ENCODE data around the gene CDC27. TPM values are rescaled to one million over a fixed set of nuclear protein-coding genes. Genes with fewer than 3 reads are reported as not detected.
"Not testable (repeated sequence)": the region's sequence is repeated elsewhere in the genome, so short reads cannot be mapped to it uniquely, and the experiment has no call there.

CDC27 gene
- total RNA-seq, 1 donor from 2014 or later = 137 TPM

DNA sequence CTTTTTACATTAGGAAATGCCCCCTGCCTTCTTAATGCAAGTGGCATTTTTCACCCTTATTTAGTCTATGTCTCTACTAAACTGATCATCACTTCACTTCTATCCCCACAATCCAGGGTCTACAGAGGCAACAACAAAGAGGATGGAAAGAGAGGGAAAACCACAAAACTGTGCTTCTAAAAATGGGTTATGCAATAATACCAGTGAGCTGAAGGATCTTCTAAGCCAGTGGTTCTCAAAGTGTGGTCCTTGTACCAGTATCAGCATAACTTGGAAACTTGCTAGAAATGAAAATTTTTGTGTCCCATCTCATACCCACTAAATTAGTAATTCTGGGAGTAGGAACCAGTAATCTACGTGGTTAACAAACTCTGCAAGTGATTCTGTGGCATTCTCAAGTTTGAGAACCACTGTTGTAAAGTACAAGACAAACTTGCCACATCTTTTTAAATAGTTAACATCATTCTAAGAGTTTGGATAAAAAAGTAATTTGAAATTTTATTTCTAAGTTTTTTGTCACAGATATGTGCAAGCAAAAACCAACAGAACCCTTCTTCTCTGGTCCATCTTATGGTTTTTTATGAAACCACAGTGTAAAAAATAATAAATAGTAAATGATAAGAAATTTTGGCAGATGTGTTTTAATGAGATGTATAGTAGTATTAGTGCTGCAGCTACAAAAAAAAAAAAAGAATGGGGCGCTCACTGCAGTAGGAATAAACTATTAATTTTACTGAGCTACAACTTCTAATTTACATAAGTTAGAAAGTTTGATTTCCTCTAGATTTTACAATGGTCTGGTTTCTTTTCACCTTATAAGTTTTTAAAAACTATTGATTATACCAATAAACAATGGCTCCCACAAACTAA, 16.2 kb downstream of the CDC27 start:
- no peaks in the 10 kb centered on the region for H3K9me3 Mint-ChIP-seq (ENCODE audit: unreplicated experiment)
- peaks cover 96% of the 10 kb centered on the region for H3K79me2 ChIP-seq (ENCODE audit: insufficient read depth, low read length)
- H3K4me3 Mint-ChIP-seq (ENCODE audit: unreplicated experiment) = no peak overlapping the region
- no peak overlapping the region for H3K4me3 ChIP-seq (ENCODE audit: insufficient read depth, low read depth, low read length)
- no peaks in the 10 kb centered on the region for H3K9me3 ChIP-seq (ENCODE audit: insufficient read depth, low read depth, low read length)
- peak; percentile 6 for DNase-seq (ENCODE audit: low read depth)
- H3K4me2 ChIP-seq (ENCODE audit: low read length) = no peak overlapping the region
- peaks cover 76% of the 10 kb centered on the region for H4K20me1 ChIP-seq (ENCODE audit: insufficient read depth, low read length)
- no peak for FAIRE-seq
- no peaks in the 10 kb centered on the region for H3K27me3 ChIP-seq (ENCODE audit: insufficient read depth, low read length)
- peaks cover 27% of the 10 kb centered on the region for H3K36me3 ChIP-seq (ENCODE audit: insufficient read depth, low read length)
- H3K36me3 Mint-ChIP-seq (ENCODE audit: low read depth, unreplicated experiment) = peaks cover 2% of the 10 kb centered on the region
- no peaks in the 10 kb centered on the region for H3K4me1 ChIP-seq (ENCODE audit: insufficient read depth, low read length)
- no peak overlapping the region for H2AFZ ChIP-seq (ENCODE audit: low read depth, low read length)
- no peak overlapping the region for H3K9ac ChIP-seq (ENCODE audit: low read length)
- no peaks in the 10 kb centered on the region for H3K27me3 Mint-ChIP-seq (ENCODE audit: low read depth, unreplicated experiment)
- H3K4me1 Mint-ChIP-seq (ENCODE audit: low read depth, unreplicated experiment) = peaks cover 7% of the 10 kb centered on the region
- H3K27ac ChIP-seq (ENCODE audit: low read depth, low read length) = no peak overlapping the region
- no peak overlapping the region for H3K27ac Mint-ChIP-seq (ENCODE audit: unreplicated experiment)
- TF ChIP-seq, protein P1, sequence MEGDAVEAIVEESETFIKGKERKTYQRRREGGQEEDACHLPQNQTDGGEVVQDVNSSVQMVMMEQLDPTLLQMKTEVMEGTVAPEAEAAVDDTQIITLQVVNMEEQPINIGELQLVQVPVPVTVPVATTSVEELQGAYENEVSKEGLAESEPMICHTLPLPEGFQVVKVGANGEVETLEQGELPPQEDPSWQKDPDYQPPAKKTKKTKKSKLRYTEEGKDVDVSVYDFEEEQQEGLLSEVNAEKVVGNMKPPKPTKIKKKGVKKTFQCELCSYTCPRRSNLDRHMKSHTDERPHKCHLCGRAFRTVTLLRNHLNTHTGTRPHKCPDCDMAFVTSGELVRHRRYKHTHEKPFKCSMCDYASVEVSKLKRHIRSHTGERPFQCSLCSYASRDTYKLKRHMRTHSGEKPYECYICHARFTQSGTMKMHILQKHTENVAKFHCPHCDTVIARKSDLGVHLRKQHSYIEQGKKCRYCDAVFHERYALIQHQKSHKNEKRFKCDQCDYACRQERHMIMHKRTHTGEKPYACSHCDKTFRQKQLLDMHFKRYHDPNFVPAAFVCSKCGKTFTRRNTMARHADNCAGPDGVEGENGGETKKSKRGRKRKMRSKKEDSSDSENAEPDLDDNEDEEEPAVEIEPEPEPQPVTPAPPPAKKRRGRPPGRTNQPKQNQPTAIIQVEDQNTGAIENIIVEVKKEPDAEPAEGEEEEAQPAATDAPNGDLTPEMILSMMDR (IDR thresholded peaks at IDR 0.05; ENCODE audit: insufficient read depth, low read depth, low read length) = no peak
- no peak for TF ChIP-seq EZH2 (IDR thresholded peaks at IDR 0.05; ENCODE audit: insufficient read depth, low read length)

DNA sequence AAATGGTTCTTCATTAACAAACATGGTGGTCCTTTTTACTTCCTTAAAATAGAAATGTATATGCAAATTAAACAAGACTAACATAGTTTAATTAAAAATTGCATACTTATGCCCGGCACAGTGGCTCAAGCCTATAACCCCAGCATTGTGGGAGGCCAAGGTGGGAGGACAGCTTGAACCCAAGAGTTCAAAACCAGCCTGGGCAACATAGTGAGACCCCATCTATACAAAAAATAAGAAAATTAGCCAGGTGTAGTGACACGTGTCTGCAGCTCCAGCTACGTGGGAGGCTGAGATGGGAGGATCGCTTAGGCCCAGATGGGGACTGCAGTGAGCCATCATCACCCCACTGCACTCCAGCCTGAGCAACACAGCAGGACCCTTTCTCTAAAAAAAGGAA, 18.4 kb downstream of the CDC27 start:
- H3K4me2 ChIP-seq (ENCODE audit: low read length) = no peak overlapping the region
- TF ChIP-seq EZH2 (IDR thresholded peaks at IDR 0.05; ENCODE audit: insufficient read depth, low read length) = no peak
- TF ChIP-seq, protein P1 (IDR thresholded peaks at IDR 0.05; ENCODE audit: insufficient read depth, low read depth, low read length) = no peak
- no peaks in the 10 kb centered on the region for H3K9me3 ChIP-seq (ENCODE audit: insufficient read depth, low read depth, low read length)
- DNase-seq (ENCODE audit: low read depth) (no peak), FAIRE-seq (no peak)
- no peak overlapping the region for H2AFZ ChIP-seq (ENCODE audit: low read depth, low read length)
- no peaks in the 10 kb centered on the region for H3K27me3 ChIP-seq (ENCODE audit: insufficient read depth, low read length)
- no peaks in the 10 kb centered on the region for H3K27me3 Mint-ChIP-seq (ENCODE audit: low read depth, unreplicated experiment)
- no peaks in the 10 kb centered on the region for H3K9me3 Mint-ChIP-seq (ENCODE audit: unreplicated experiment)
- peaks cover 22% of the 10 kb centered on the region for H3K36me3 ChIP-seq (ENCODE audit: insufficient read depth, low read length)
- H3K4me1 Mint-ChIP-seq (ENCODE audit: low read depth, unreplicated experiment) = peaks cover 5% of the 10 kb centered on the region
- H3K79me2 ChIP-seq (ENCODE audit: insufficient read depth, low read length) = peaks cover 89% of the 10 kb centered on the region
- no peak overlapping the region for H3K9ac ChIP-seq (ENCODE audit: low read length)
- H3K36me3 Mint-ChIP-seq (ENCODE audit: low read depth, unreplicated experiment) = peaks cover 4% of the 10 kb centered on the region
- no peak overlapping the region for H3K4me3 ChIP-seq (ENCODE audit: insufficient read depth, low read depth, low read length)
- no peak overlapping the region for H3K27ac Mint-ChIP-seq (ENCODE audit: unreplicated experiment)
- H3K27ac ChIP-seq (ENCODE audit: low read depth, low read length) = no peak overlapping the region
- no peaks in the 10 kb centered on the region for H3K4me1 ChIP-seq (ENCODE audit: insufficient read depth, low read length)
- H3K4me3 Mint-ChIP-seq (ENCODE audit: unreplicated experiment) = no peak overlapping the region
- H4K20me1 ChIP-seq (ENCODE audit: insufficient read depth, low read length) = peaks cover 61% of the 10 kb centered on the region

DNA sequence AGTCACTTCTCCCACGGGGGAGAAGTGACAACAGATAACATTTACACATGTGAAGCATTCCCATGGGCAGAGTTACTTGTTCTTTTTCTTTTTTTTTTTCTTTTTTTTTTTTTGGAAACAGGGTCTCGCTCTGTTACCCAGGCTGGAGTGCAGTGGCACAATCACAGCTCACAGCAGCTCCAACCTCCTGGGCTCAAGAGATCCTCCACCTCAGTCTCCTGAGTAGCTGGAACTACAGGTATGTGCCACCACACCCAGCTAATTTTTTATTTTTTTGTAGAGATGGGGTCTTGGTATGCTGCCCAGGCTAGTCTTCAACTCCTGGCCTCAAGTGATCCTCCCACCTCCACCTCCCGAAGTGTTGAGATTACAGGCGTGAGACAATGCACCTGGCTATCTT, 20.2 kb downstream of the CDC27 start:
- not testable (repeated sequence) for H3K9me3 ChIP-seq (ENCODE audit: insufficient read depth, low read depth, low read length); DNase-seq (ENCODE audit: low read depth); H3K27me3 Mint-ChIP-seq (ENCODE audit: low read depth, unreplicated experiment); FAIRE-seq; H3K4me1 Mint-ChIP-seq (ENCODE audit: low read depth, unreplicated experiment); H3K4me2 ChIP-seq (ENCODE audit: low read length); H3K4me3 ChIP-seq (ENCODE audit: insufficient read depth, low read depth, low read length); H3K9me3 Mint-ChIP-seq (ENCODE audit: unreplicated experiment); H3K4me3 Mint-ChIP-seq (ENCODE audit: unreplicated experiment); H3K27me3 ChIP-seq (ENCODE audit: insufficient read depth, low read length); H3K9ac ChIP-seq (ENCODE audit: low read length); H3K4me1 ChIP-seq (ENCODE audit: insufficient read depth, low read length); H3K27ac ChIP-seq (ENCODE audit: low read depth, low read length); H3K36me3 Mint-ChIP-seq (ENCODE audit: low read depth, unreplicated experiment); H3K27ac Mint-ChIP-seq (ENCODE audit: unreplicated experiment); H2AFZ ChIP-seq (ENCODE audit: low read depth, low read length)
- Histone ChIP-seq H3K79me2 (ENCODE audit: insufficient read depth, low read length) (peaks cover 86% of the 10 kb centered on the region), H4K20me1 (ENCODE audit: insufficient read depth, low read length) (peaks cover 44% of the 10 kb centered on the region), H3K36me3 (ENCODE audit: insufficient read depth, low read length) (peaks cover 27% of the 10 kb centered on the region)

- not testable (repeated sequence) for H3K36me3 Mint-ChIP-seq (ENCODE audit: low read depth, unreplicated experiment); H3K4me3 Mint-ChIP-seq (ENCODE audit: unreplicated experiment); H3K9me3 ChIP-seq (ENCODE audit: insufficient read depth, low read depth, low read length); FAIRE-seq; H2AFZ ChIP-seq (ENCODE audit: low read depth, low read length); H3K9ac ChIP-seq (ENCODE audit: low read length); DNase-seq (ENCODE audit: low read depth); H3K27ac ChIP-seq (ENCODE audit: low read depth, low read length); H3K27me3 ChIP-seq (ENCODE audit: insufficient read depth, low read length); H3K4me2 ChIP-seq (ENCODE audit: low read length); H3K4me3 ChIP-seq (ENCODE audit: insufficient read depth, low read depth, low read length); H3K4me1 Mint-ChIP-seq (ENCODE audit: low read depth, unreplicated experiment); H3K4me1 ChIP-seq (ENCODE audit: insufficient read depth, low read length); H3K27ac Mint-ChIP-seq (ENCODE audit: unreplicated experiment); H3K9me3 Mint-ChIP-seq (ENCODE audit: unreplicated experiment); H3K27me3 Mint-ChIP-seq (ENCODE audit: low read depth, unreplicated experiment)
- peaks cover 41% of the 10 kb centered on the region for H4K20me1 ChIP-seq (ENCODE audit: insufficient read depth, low read length)
- H3K36me3 ChIP-seq (ENCODE audit: insufficient read depth, low read length) = peaks cover 22% of the 10 kb centered on the region
- H3K79me2 ChIP-seq (ENCODE audit: insufficient read depth, low read length) = peaks cover 72% of the 10 kb centered on the region
Observed at GRCh38 chr17:47166854-47167253, 22.2 kb downstream of the CDC27 start.
